ENCODE results near the gene COASY.

The COASY gene

DNA sequence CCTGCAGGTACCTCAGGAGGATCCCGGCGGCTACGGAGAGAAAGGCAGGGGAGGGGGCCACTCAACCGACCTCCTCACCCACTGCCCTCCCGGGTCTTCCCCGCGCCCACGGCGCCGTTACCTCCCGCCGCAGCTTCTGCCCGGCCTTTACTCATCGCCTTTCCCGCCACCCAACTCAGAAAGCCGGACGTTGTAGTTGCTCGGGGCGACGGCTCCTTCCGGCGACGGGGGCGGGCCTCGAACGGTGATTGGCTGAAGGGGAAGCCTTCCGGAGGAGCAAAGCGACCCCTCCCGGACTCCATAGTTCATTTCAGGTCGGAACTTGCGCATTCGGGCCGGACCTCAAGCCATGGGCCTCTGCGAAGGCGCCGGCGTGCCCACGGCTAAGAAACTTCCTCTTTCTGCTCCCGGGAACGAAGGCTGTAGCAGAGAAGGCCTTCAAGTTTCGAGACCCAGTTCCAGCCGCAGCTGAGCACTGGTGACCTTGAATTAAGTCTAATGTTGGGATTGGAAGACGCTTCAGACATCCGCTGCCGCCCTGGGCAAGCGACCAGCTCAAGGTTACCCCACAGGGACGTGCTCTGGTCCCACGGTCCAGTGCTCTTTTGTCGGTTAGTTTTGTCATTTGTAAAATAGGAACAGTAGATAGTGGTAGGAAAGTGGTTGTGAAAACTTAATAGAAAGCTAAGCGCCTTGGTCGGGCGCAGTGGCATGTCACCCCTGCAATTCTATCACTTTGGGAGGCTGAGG, 15.8 kb downstream of the COASY start, which contains the start of gene PSMC3IP:
TSS of gene PSMC3IP (minus strand) at position 198 of the 750 bp plus-strand sequence. CDS start at position 155, 43 bp downstream.
- Histone ChIP-seq H3K9ac (ENCODE audit: low read depth, low read length) (peak within 1 kb of the TSS; percentile 78), H3K9me3 (ENCODE audit: control insufficient read depth, insufficient read depth, low read length) (no peaks in the 10 kb centered on the region), H3K4me3 (ENCODE audit: low read depth, low read length) (peak within 1 kb of the TSS; percentile 76), H3K4me1 (ENCODE audit: control insufficient read depth, insufficient read depth, low read length) (peaks cover 3% of the 10 kb centered on the region), H3K36me3 (ENCODE audit: control insufficient read depth, insufficient read depth, low read length) (peaks cover 59% of the 10 kb centered on the region), H3K27me3 (ENCODE audit: control insufficient read depth, insufficient read depth, low read length) (no peaks in the 10 kb centered on the region), H3K27ac (ENCODE audit: low read depth, low read length) (peak within 1 kb of the TSS; percentile 83)

DNA sequence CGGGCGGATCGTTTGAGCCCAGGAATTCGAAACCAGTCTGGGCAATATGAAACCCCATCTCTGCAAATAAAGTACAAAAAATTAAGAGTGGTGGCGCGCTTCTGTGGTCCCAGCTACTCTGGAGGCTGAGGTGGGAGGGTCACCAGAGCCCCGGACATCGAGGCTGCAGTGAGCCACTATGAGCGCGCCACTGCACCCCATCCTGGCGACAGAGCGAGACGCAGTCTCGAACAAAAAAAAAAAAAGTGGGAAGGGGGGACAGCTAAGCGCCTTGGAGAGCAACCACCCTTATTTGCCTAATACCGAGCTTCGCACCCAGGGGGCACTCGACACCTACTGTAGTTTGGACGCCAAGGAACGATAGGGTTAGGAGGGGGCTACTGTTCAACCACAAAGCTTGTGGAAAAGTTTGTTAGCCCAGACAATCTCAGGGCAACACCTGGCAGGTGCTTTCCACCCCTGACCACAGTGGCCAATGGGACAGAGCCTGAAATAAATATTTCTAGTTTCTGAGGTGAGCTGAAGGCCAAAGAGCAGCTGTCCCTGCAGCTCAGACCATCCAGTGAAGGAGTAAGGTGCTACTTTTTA, 16.4 kb downstream of the COASY start:
- Histone ChIP-seq H3K9ac (ENCODE audit: low read depth, low read length) (peak overlapping the region; percentile 52), H3K27ac (ENCODE audit: low read depth, low read length) (peak overlapping the region; percentile 77), H3K27me3 (ENCODE audit: control insufficient read depth, insufficient read depth, low read length) (no peaks in the 10 kb centered on the region), H3K9me3 (ENCODE audit: control insufficient read depth, insufficient read depth, low read length) (no peaks in the 10 kb centered on the region), H3K4me1 (ENCODE audit: control insufficient read depth, insufficient read depth, low read length) (peaks cover 3% of the 10 kb centered on the region), H3K4me3 (ENCODE audit: low read depth, low read length) (peak overlapping the region; percentile 76), H3K36me3 (ENCODE audit: control insufficient read depth, insufficient read depth, low read length) (peaks cover 59% of the 10 kb centered on the region)

DNA sequence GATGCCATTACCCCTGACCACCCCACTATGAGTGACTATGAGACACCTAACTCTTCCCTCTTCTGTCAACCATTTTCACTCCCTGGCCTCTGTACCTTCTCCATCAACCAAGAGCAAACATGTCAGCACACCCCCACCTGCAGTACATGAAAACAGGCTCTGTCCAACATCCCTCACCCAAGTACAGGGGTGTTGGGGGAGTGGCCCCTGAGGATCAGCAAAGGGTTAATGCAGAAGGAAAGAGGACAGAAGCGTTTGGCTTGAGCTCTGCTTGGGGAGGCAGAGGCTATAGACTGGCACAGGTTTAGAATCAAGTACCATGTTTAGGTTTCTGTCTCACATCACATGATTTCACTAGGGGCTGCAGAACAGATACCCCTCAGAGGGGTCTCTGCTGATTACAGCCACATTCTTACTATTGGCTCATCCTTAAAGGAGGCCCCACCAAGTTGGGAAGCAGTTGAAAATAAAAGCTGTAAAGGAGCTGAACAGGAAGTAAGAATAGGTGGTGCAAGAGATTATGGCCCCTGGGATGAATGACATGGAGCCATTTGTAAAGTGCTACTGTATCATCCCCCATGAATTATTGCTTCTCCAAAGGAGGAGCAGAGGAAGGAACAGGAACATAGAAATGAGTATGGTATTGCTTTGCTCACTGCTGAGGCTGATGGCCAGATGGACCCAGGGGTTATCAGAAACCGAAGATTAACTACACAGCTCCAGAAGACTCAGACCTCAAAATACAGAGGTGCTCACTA, 18.0 kb downstream of the COASY start:
- H3K27me3 ChIP-seq (ENCODE audit: control insufficient read depth, insufficient read depth, low read length) = no peaks in the 10 kb centered on the region
- peaks cover 59% of the 10 kb centered on the region for H3K36me3 ChIP-seq (ENCODE audit: control insufficient read depth, insufficient read depth, low read length)
- H3K9me3 ChIP-seq (ENCODE audit: control insufficient read depth, insufficient read depth, low read length) = no peaks in the 10 kb centered on the region
- no peak overlapping the region for H3K4me3 ChIP-seq (ENCODE audit: low read depth, low read length)
- peaks cover 3% of the 10 kb centered on the region for H3K4me1 ChIP-seq (ENCODE audit: control insufficient read depth, insufficient read depth, low read length)
- no peak overlapping the region for H3K27ac ChIP-seq (ENCODE audit: low read depth, low read length)
- no peak overlapping the region for H3K9ac ChIP-seq (ENCODE audit: low read depth, low read length)

DNA sequence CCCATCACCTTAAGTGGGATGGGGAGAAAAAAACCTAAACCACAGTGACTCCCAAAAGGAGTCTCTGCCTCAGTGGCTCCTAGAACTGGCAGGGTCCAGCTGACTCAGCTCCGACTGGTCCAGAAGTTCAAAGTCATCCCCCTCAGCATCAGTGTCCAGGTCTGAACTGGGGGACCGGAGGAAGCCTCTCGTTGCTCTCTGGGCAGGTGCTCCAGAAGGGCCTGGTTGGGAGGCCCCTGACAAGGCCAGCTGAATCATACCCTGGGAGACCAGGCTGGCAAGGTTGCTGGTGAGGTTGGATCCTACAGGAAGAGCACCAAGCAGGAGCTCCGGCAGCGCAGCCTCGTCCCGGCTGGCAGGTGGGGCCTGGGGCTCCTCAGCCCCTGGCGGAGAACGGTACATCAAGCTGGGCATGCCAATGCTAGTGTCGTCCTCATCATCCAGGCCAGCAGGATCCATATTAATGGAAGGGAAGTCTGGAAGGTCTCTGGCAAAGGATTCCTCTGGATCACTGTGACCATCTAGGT, 19.9 kb downstream of the COASY start:
- no peaks in the 10 kb centered on the region for H3K9me3 ChIP-seq (ENCODE audit: control insufficient read depth, insufficient read depth, low read length)
- H3K36me3 ChIP-seq (ENCODE audit: control insufficient read depth, insufficient read depth, low read length) = peaks cover 66% of the 10 kb centered on the region
- no peak overlapping the region for H3K4me3 ChIP-seq (ENCODE audit: low read depth, low read length)
- no peak overlapping the region for H3K9ac ChIP-seq (ENCODE audit: low read depth, low read length)
- H3K27ac ChIP-seq (ENCODE audit: low read depth, low read length) = no peak overlapping the region
- peaks cover 3% of the 10 kb centered on the region for H3K4me1 ChIP-seq (ENCODE audit: control insufficient read depth, insufficient read depth, low read length)
- H3K27me3 ChIP-seq (ENCODE audit: control insufficient read depth, insufficient read depth, low read length) = no peaks in the 10 kb centered on the region

DNA sequence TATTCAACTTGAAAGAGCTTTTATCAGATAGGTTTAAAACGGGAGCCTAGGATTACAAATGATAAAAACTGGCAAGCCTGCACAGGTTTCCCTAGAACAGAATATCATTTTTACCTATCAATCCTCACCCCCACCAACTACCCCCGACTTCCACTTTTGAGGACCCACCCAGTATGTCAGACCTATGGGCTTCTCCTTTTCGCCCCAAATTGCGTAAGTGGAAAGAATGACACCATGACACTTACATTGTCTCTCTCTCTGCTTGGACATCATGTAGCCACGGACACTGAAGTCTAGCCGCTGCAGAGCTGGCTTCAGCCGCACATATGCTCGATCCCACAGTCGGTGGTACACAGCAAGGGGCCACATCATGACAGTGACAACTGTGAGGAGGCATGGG, 22.9 kb downstream of the COASY start:
- Histone ChIP-seq H3K9ac (ENCODE audit: low read depth, low read length) (no peak overlapping the region), H3K9me3 (ENCODE audit: control insufficient read depth, insufficient read depth, low read length) (no peaks in the 10 kb centered on the region), H3K27me3 (ENCODE audit: control insufficient read depth, insufficient read depth, low read length) (no peaks in the 10 kb centered on the region), H3K36me3 (ENCODE audit: control insufficient read depth, insufficient read depth, low read length) (peaks cover 87% of the 10 kb centered on the region), H3K27ac (ENCODE audit: low read depth, low read length) (no peak overlapping the region), H3K4me1 (ENCODE audit: control insufficient read depth, insufficient read depth, low read length) (no peaks in the 10 kb centered on the region), H3K4me3 (ENCODE audit: low read depth, low read length) (no peak overlapping the region)

DNA sequence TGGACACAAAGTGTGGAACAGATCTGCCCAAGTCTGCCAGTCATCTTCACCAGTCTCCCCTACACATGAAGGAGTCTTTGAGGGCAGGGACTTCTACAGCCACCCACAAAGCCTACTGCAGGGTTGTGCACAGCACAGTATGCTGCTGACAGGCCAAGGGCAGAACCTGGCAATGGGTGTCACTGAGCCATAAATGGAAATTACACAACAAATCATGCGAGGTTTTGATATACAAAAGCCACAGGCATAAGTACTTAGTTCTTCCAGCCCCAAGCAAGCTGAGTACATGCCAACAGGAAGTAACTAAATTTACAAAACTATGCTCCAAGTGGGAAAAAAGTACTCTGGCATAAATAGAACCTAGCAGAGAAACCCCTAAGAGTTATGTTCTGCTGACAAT, 23.4 kb downstream of the COASY start:
- no peaks in the 10 kb centered on the region for H3K9me3 ChIP-seq (ENCODE audit: control insufficient read depth, insufficient read depth, low read length)
- no peak overlapping the region for H3K9ac ChIP-seq (ENCODE audit: low read depth, low read length)
- no peaks in the 10 kb centered on the region for H3K4me1 ChIP-seq (ENCODE audit: control insufficient read depth, insufficient read depth, low read length)
- no peak overlapping the region for H3K27ac ChIP-seq (ENCODE audit: low read depth, low read length)
- H3K36me3 ChIP-seq (ENCODE audit: control insufficient read depth, insufficient read depth, low read length) = peaks cover 84% of the 10 kb centered on the region
- no peak overlapping the region for H3K4me3 ChIP-seq (ENCODE audit: low read depth, low read length)
- no peaks in the 10 kb centered on the region for H3K27me3 ChIP-seq (ENCODE audit: control insufficient read depth, insufficient read depth, low read length)

DNA sequence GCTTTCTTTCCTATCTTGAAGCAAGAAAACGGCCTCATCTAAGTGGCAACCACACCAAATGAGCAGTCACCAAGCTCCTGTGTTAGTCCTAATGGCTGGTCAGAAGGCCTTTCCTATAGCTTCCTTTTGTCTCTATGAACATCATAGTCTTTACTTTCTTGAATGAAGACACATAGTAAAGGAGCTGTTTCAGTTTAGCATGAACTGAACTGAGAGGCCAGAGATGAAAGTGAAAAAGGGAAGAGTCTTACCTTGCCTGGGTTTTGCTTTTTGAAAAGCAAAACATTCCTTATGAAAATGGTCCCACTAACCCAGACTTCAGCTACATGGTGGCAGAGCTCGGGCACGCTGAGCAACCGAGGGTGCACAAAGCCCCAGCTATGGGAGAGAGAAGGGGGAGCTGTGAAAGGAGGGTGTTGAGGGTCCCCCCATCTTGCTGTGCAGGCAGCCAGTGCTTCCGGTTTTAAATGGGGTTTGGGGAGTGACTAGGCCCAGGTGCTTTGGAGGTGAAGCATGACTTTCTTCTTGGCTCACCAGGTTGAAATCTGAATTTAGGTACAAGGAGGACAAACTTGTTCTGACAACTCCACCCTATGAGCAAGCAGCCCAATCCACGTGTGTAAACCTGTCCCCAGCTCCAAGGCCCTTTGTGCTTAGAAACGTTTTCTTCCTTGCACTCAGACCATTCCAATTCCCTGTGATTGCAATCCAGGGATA, 24.7 kb downstream of the COASY start:
- Histone ChIP-seq H3K27ac (ENCODE audit: low read depth, low read length) (no peak overlapping the region), H3K4me1 (ENCODE audit: control insufficient read depth, insufficient read depth, low read length) (no peaks in the 10 kb centered on the region), H3K9ac (ENCODE audit: low read depth, low read length) (no peak overlapping the region), H3K4me3 (ENCODE audit: low read depth, low read length) (no peak overlapping the region), H3K27me3 (ENCODE audit: control insufficient read depth, insufficient read depth, low read length) (no peaks in the 10 kb centered on the region), H3K36me3 (ENCODE audit: control insufficient read depth, insufficient read depth, low read length) (peaks cover 84% of the 10 kb centered on the region), H3K9me3 (ENCODE audit: control insufficient read depth, insufficient read depth, low read length) (no peaks in the 10 kb centered on the region)

DNA sequence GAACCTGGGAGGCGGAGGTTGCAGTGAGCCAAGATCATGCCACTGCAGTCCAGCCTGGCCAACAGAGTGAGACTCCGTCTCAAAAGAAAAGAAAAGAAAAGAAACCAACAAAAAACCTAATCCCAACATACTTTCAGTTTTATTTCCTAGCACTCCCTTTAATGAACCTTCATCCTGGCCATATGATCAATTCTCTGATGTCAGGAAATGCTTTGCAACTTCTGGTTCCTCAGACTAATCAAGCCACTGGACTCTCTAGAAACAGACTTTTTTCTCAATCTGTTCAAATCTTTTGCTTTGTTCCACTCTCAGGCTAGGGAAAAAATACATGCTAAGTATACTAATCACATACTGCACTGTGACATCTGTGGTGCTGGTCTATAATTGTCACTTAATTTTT, 28.9 kb downstream of the COASY start:
- no peaks in the 10 kb centered on the region for H3K4me1 ChIP-seq (ENCODE audit: control insufficient read depth, insufficient read depth, low read length)
- H3K4me3 ChIP-seq (ENCODE audit: low read depth, low read length) = no peak overlapping the region
- no peaks in the 10 kb centered on the region for H3K9me3 ChIP-seq (ENCODE audit: control insufficient read depth, insufficient read depth, low read length)
- no peak overlapping the region for H3K27ac ChIP-seq (ENCODE audit: low read depth, low read length)
- H3K9ac ChIP-seq (ENCODE audit: low read depth, low read length) = no peak overlapping the region
- H3K27me3 ChIP-seq (ENCODE audit: control insufficient read depth, insufficient read depth, low read length) = no peaks in the 10 kb centered on the region
- H3K36me3 ChIP-seq (ENCODE audit: control insufficient read depth, insufficient read depth, low read length) = peaks cover 49% of the 10 kb centered on the region

DNA sequence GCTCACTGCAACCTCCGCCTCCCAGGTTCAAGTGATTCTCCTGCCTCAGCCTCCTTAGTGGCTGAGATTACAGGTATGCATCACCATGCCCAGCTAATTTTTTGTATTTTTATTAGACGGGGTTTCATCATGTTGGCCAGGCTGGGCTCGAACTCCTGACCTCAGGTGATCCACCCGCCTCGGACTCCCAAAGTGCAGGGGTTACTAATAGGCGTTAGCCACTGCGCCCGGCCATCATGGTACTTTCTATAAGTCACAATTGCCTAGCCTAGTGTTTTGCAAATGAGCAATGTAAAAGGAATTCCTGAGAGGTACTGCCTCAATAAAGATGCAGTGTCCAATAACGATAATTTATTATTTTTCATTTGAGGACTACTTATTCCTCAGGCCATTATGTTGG, 29.5 kb downstream of the COASY start:
- Histone ChIP-seq H3K4me3 (ENCODE audit: low read depth, low read length) (no peak overlapping the region), H3K27me3 (ENCODE audit: control insufficient read depth, insufficient read depth, low read length) (no peaks in the 10 kb centered on the region), H3K27ac (ENCODE audit: low read depth, low read length) (no peak overlapping the region), H3K9me3 (ENCODE audit: control insufficient read depth, insufficient read depth, low read length) (no peaks in the 10 kb centered on the region), H3K9ac (ENCODE audit: low read depth, low read length) (no peak overlapping the region), H3K36me3 (ENCODE audit: control insufficient read depth, insufficient read depth, low read length) (peaks cover 45% of the 10 kb centered on the region), H3K4me1 (ENCODE audit: control insufficient read depth, insufficient read depth, low read length) (no peaks in the 10 kb centered on the region)

DNA sequence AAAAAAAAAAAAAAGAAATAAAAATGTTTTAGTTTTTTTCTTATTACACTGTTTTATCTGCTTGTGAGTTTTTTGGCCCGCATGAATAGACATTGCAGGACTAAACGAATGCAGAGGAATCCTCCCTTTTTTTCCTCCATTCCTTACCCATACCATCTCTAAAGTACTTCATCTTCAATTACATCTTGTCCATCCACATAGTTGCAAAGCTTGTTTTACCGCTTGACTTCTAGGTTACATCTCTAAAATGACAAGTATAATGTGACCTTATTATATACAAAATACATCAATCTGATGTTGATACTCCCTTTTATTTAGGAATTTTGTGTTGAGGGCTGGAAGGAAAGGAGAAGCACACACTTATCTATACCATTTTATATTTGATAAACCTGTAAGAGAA, 34.4 kb downstream of the COASY start:
- H3K27ac ChIP-seq (ENCODE audit: low read depth, low read length) = no peak overlapping the region
- H3K9ac ChIP-seq (ENCODE audit: low read depth, low read length) = no peak overlapping the region
- H3K4me1 ChIP-seq (ENCODE audit: control insufficient read depth, insufficient read depth, low read length) = no peaks in the 10 kb centered on the region
- H3K9me3 ChIP-seq (ENCODE audit: control insufficient read depth, insufficient read depth, low read length) = no peaks in the 10 kb centered on the region
- H3K4me3 ChIP-seq (ENCODE audit: low read depth, low read length) = no peak overlapping the region
- H3K27me3 ChIP-seq (ENCODE audit: control insufficient read depth, insufficient read depth, low read length) = no peaks in the 10 kb centered on the region
- peaks cover 11% of the 10 kb centered on the region; the same call in 1 of the 2 replicates for H3K36me3 ChIP-seq (ENCODE audit: control insufficient read depth, insufficient read depth, low read length)
